H9 (cell line): Measurements from ENCODE around the gene SPSB4. TPM values are rescaled to one million over a fixed set of nuclear protein-coding genes. Genes with fewer than 3 reads are reported as not detected.

Experiments
- DNase-seq: peaks from one replicate; pipeline ENCODE4 v3.0.0-alpha.2; 2017
- H2AFZ ChIP-seq: one replicate; pipeline ENCODE4 v1.6.1; 2013; ENCODE audit warnings: mild to moderate bottlenecking, low read length, control low read depth, moderate library complexity
- H2AK5ac ChIP-seq: 2 replicates; pipeline ENCODE4 v1.6.1; 2013; ENCODE audit warnings: low read length, control low read depth, mixed read lengths; ENCODE audit not compliant: insufficient read length
- H2BK120ac ChIP-seq: one replicate; pipeline ENCODE4 v1.6.1; 2013; ENCODE audit warnings: low read depth, mild to moderate bottlenecking, low read length, control low read depth, inconsistent platforms; ENCODE audit not compliant: poor library complexity, severe bottlenecking
- H2BK12ac ChIP-seq: 2 replicates; pipeline ENCODE4 v1.6.1; 2013; ENCODE audit warnings: low read length, control low read depth, mixed read lengths, low read depth; ENCODE audit not compliant: insufficient read length
- H2BK15ac ChIP-seq: 2 replicates; pipeline ENCODE4 v1.6.1; 2013; ENCODE audit warnings: low read depth, low read length, control low read depth
- H2BK20ac ChIP-seq: one replicate; pipeline ENCODE4 v1.6.1; 2013; ENCODE audit warnings: low read depth, mild to moderate bottlenecking, low read length, control low read depth, inconsistent platforms; ENCODE audit not compliant: poor library complexity, severe bottlenecking
- H2BK5ac ChIP-seq: 2 replicates; pipeline ENCODE4 v1.6.1; 2013; ENCODE audit warnings: low read length, control low read depth, mixed read lengths; ENCODE audit not compliant: insufficient read length
- H3K14ac ChIP-seq: 2 replicates; pipeline ENCODE4 v1.6.1; 2013; ENCODE audit warnings: low read length, control low read depth; ENCODE audit not compliant: insufficient read depth
- H3K18ac ChIP-seq: 2 replicates; pipeline ENCODE4 v1.6.1; 2013; ENCODE audit warnings: low read depth, mild to moderate bottlenecking, mixed read lengths, low read length, control low read depth; ENCODE audit not compliant: insufficient read length
- H3K23ac ChIP-seq: 2 replicates; pipeline ENCODE4 v1.6.1; 2013; ENCODE audit warnings: low read length, control low read depth, mixed read lengths, low read depth; ENCODE audit not compliant: insufficient read length
- H3K23me2 ChIP-seq: 2 replicates; pipeline ENCODE4 v1.6.1; 2013; ENCODE audit warnings: low read depth, mild to moderate bottlenecking, mixed read lengths, low read length, control low read depth; ENCODE audit not compliant: insufficient read length, poor library complexity, severe bottlenecking
- H3K27ac ChIP-seq: 2 replicates; pipeline ENCODE4 v1.5.1; 2013; ENCODE audit warnings: low read length, control low read depth, mixed read lengths, low read depth; ENCODE audit not compliant: insufficient read length
- H3K27me3 ChIP-seq: 2 replicates; pipeline ENCODE4 v1.6.1; 2013; ENCODE audit warnings: low read length, control low read depth, inconsistent platforms; ENCODE audit not compliant: insufficient read depth
- H3K4ac ChIP-seq: 2 replicates; pipeline ENCODE4 v1.6.1; 2013; ENCODE audit warnings: low read depth, mild to moderate bottlenecking, control low read depth, inconsistent platforms, low read length, moderate library complexity
- H3K4me1 ChIP-seq: 2 replicates; pipeline ENCODE4 v1.6.1; 2013; ENCODE audit warnings: low read length, control low read depth, inconsistent platforms; ENCODE audit not compliant: insufficient read depth
- H3K4me2 ChIP-seq: 2 replicates; pipeline ENCODE4 v1.6.1; 2013; ENCODE audit warnings: low read length, control low read depth, mixed read lengths; ENCODE audit not compliant: insufficient read length, insufficient read depth
- H3K56ac ChIP-seq: 2 replicates; pipeline ENCODE4 v1.6.1; 2013; ENCODE audit warnings: low read depth, mild to moderate bottlenecking, mixed read lengths, low read length, control low read depth; ENCODE audit not compliant: insufficient read length
- H3K79me1 ChIP-seq: 2 replicates; pipeline ENCODE4 v1.6.1; 2013; ENCODE audit warnings: low read depth, mild to moderate bottlenecking, moderate library complexity, low read length, control low read depth, inconsistent platforms; ENCODE audit not compliant: insufficient read depth, poor library complexity, severe bottlenecking
- H3K79me2 ChIP-seq: 2 replicates; pipeline ENCODE4 v1.6.1; 2013; ENCODE audit warnings: low read length, control low read depth, inconsistent platforms; ENCODE audit not compliant: insufficient read depth
- H3K9ac ChIP-seq: 2 replicates; pipeline ENCODE4 v1.6.1; 2013; ENCODE audit warnings: low read length, control low read depth, mixed read lengths; ENCODE audit not compliant: insufficient read length; ENCODE audit errors: extremely low read depth
- H3K9me3 ChIP-seq: one replicate; pipeline ENCODE4 v1.6.1; 2013; ENCODE audit warnings: low read depth, low read length, inconsistent platforms; ENCODE audit not compliant: control insufficient read depth
- H3T11ph ChIP-seq: one replicate; pipeline ENCODE4 v1.6.1; 2013; ENCODE audit warnings: mild to moderate bottlenecking, low read length, control low read depth, inconsistent platforms
- H4K20me1 ChIP-seq: one replicate; pipeline ENCODE4 v1.6.1; 2013; ENCODE audit not compliant: control insufficient read depth, insufficient read length, insufficient read depth
- H4K5ac ChIP-seq: 2 replicates; pipeline ENCODE4 v1.6.1; 2013; ENCODE audit warnings: low read depth, mild to moderate bottlenecking, mixed read lengths, low read length, control low read depth; ENCODE audit not compliant: insufficient read length
- H4K8ac ChIP-seq: replicated peaks from 2 replicates; pipeline ENCODE4 v1.6.1; 2013; ENCODE audit warnings: low read length, control low read depth, mixed read lengths, low read depth; ENCODE audit not compliant: insufficient read length
- H4K91ac ChIP-seq: 2 replicates; pipeline ENCODE4 v1.6.1; 2013; ENCODE audit warnings: low read depth, mild to moderate bottlenecking, moderate library complexity, mixed read lengths, low read length, control low read depth; ENCODE audit not compliant: insufficient read length
- H3K27ac Mint-ChIP-seq, 3 experiments: 2 replicates in 2 of 3; 3 replicates in 1 of 3; pipeline ENCODE4 v1.8.0; 2020 to 2021; ENCODE audit warnings: mixed read lengths in 3 of 3, mild to moderate bottlenecking in 1 of 3, moderate library complexity in 1 of 3
- H3K27me3 Mint-ChIP-seq: 2 replicates; pipeline ENCODE4 v1.8.0; 2021; ENCODE audit warnings: low read depth, mild to moderate bottlenecking, moderate library complexity, mixed read lengths
- H3K36me3 Mint-ChIP-seq, 3 experiments: 2 replicates in 2 of 3; 3 replicates in 1 of 3; pipeline ENCODE4 v1.8.0; 2020 to 2021; ENCODE audit warnings: low read depth in 3 of 3, mixed read lengths in 3 of 3; ENCODE audit not compliant: insufficient read depth in 1 of 3
- H3K4me1 Mint-ChIP-seq, 2 experiments: 2 replicates each; pipeline ENCODE4 v1.8.0; 2020; ENCODE audit warnings: mixed read lengths in 2 of 2
- H3K4me3 Mint-ChIP-seq, 2 experiments: 2 replicates in 1 of 2; 3 replicates in 1 of 2; pipeline ENCODE4 v1.8.0; 2020 to 2021; ENCODE audit warnings: mild to moderate bottlenecking in 2 of 2, mixed read lengths in 2 of 2, moderate library complexity in 1 of 2
- H3K9me3 Mint-ChIP-seq, 2 experiments: 2 replicates in 1 of 2; 3 replicates in 1 of 2; pipeline ENCODE4 v1.8.0; 2020; ENCODE audit warnings: mild to moderate bottlenecking in 2 of 2, mixed read lengths in 2 of 2, moderate library complexity in 1 of 2
- WGBS: extraction: QIAGEN DNeasy Blood & Tissue Kit; methylation state at CpG from one replicate; pipeline ENCODE4 v1.1.7; 2013; ENCODE audit warnings: missing lambda C conversion rate, low lambda C conversion rate, mixed read lengths; ENCODE audit not compliant: insufficient read length; ENCODE audit errors: extremely low coverage; 5-methylcytosine and 5-hydroxymethylcytosine counted together
- total RNA-seq: library from RNA; stranded (reverse); gene quantifications from 2 replicates; pipeline ENCODE4 v1.2.1, GENCODE V29; 2021
- TF ChIP-seq, protein P1 (sequence below): fragments of 200-600 bp; sonication (generic); conservative IDR thresholded peaks from 3 replicates; pipeline ENCODE4 v1.8.0; 2021; ENCODE audit warnings: antibody characterized with exemption, mild to moderate bottlenecking

The SPSB4 gene
- total RNA-seq, 1 experiment from 2014 or later, result 6.2 TPM

DNA sequence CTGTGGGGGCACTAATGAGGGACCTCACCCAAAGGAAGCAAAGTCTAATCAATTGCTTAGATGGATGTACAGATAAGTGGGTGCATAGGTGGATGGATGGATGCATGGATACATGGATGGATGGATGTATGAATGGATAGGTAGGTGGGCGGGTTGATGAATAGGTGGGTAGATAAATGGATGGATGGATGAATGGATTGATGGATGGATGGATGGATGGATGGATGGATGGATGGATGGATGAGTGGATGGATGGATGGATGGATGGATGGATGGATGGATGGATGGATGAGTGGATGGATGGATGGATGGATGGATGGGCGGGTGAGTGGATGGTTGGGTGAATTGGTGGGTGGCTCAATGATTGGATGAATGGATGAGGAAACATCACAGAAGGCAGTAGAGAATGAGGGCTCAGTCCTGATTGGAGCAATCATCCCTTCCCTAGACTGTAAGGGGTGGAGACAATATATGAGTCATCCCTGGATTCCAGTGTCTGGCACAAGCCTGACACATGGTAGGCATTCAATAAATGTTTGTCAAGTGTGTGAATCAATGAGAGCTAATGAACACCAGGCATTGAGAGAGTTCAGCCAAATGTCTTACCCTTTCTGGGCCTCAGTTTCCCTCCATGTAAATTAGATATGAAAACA, 140.1 kb downstream of the SPSB4 start:
- H3K9me3 ChIP-seq, result no peaks in the 10 kb centered on the region
- no peak overlapping the region for H4K8ac ChIP-seq
- H2BK5ac ChIP-seq, result no peak overlapping the region
- 0 out of 4 replicates have a peak, but pooled peaks cover 0 to 2% of the 10 kb centered on the region in 2 experiments for H3K4me1 Mint-ChIP-seq
- no peaks in the 10 kb centered on the region for H3K79me2 ChIP-seq
- no peak overlapping the region for H3K4me3 Mint-ChIP-seq
- H4K5ac ChIP-seq, result no peak overlapping the region
- no peaks in the 10 kb centered on the region for H3K79me1 ChIP-seq
- H3K9ac ChIP-seq, result no peak overlapping the region
- no peak overlapping the region for H3K56ac ChIP-seq
- H2BK15ac ChIP-seq, result no peak overlapping the region
- TF ChIP-seq, protein P1, sequence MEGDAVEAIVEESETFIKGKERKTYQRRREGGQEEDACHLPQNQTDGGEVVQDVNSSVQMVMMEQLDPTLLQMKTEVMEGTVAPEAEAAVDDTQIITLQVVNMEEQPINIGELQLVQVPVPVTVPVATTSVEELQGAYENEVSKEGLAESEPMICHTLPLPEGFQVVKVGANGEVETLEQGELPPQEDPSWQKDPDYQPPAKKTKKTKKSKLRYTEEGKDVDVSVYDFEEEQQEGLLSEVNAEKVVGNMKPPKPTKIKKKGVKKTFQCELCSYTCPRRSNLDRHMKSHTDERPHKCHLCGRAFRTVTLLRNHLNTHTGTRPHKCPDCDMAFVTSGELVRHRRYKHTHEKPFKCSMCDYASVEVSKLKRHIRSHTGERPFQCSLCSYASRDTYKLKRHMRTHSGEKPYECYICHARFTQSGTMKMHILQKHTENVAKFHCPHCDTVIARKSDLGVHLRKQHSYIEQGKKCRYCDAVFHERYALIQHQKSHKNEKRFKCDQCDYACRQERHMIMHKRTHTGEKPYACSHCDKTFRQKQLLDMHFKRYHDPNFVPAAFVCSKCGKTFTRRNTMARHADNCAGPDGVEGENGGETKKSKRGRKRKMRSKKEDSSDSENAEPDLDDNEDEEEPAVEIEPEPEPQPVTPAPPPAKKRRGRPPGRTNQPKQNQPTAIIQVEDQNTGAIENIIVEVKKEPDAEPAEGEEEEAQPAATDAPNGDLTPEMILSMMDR, result no peak
- peaks cover 6% of the 10 kb centered on the region for H3K27me3 Mint-ChIP-seq
- H3K27ac ChIP-seq, result no peak overlapping the region
- peaks cover 0 to 2% of the 10 kb centered on the region in 2 experiments; a peak in 1 of 5 replicates for H3K9me3 Mint-ChIP-seq
- H2AK5ac ChIP-seq, result no peak overlapping the region
- no peaks in the 10 kb centered on the region for H3K4me1 ChIP-seq
- no peak overlapping the region for H3K27ac Mint-ChIP-seq
- no peak overlapping the region for H2BK120ac ChIP-seq
- no peaks in the 10 kb centered on the region for H4K20me1 ChIP-seq
- no peak overlapping the region for H4K91ac ChIP-seq
- no peak overlapping the region for H3K4ac ChIP-seq
- H2BK20ac ChIP-seq, result no peak overlapping the region
- no peaks in the 10 kb centered on the region for H3K27me3 ChIP-seq
- no peak overlapping the region for H3T11ph ChIP-seq
- H3K23ac ChIP-seq, result no peak overlapping the region
- WGBS, result 100% methylated on average over 1 of the region's 2 CpGs
- H3K18ac ChIP-seq, result no peak overlapping the region
- no peak overlapping the region for H2AFZ ChIP-seq
- no peak overlapping the region for H2BK12ac ChIP-seq
- no peak overlapping the region for H3K14ac ChIP-seq
- no peak for DNase-seq
- H3K23me2 ChIP-seq, result no peaks in the 10 kb centered on the region
- H3K36me3 Mint-ChIP-seq, result no peaks in the 10 kb centered on the region
- no peak overlapping the region for H3K4me2 ChIP-seq
